Adipocyte (in vitro differentiated cells): ENCODE measurements around the gene CACNG3.

Experiments
- DNase-seq: peaks from one replicate; pipeline ENCODE4 v3.0.0-alpha.2; 2015; ENCODE audit warnings: low read depth
- H3K27me3 ChIP-seq: replicated peaks from 2 replicates; pipeline ENCODE4 v1.7.0; 2013; ENCODE audit warnings: mild to moderate bottlenecking, low read length, moderate library complexity; ENCODE audit not compliant: control insufficient read depth, insufficient read depth
- H3K36me3 ChIP-seq: 2 replicates; pipeline ENCODE4 v1.7.0; 2013; ENCODE audit warnings: low read length, mild to moderate bottlenecking, moderate library complexity; ENCODE audit not compliant: control insufficient read depth, insufficient read depth, severe bottlenecking
- H3K4me1 ChIP-seq: 2 replicates; pipeline ENCODE4 v1.7.0; 2013; ENCODE audit warnings: mild to moderate bottlenecking, low read length, moderate library complexity; ENCODE audit not compliant: control insufficient read depth, insufficient read depth
- H3K4me3 ChIP-seq: 2 replicates; pipeline ENCODE4 v1.7.0; 2013; ENCODE audit warnings: mild to moderate bottlenecking, low read length, moderate library complexity
- H3K9ac ChIP-seq: 2 replicates; pipeline ENCODE4 v1.7.0; 2013; ENCODE audit warnings: mild to moderate bottlenecking, low read length, moderate library complexity
- H3K9me3 ChIP-seq: 2 replicates; pipeline ENCODE4 v1.7.0; 2013; ENCODE audit warnings: mild to moderate bottlenecking, low read length, moderate library complexity; ENCODE audit not compliant: control insufficient read depth

The CACNG3 gene

GRCh38 chr16:24358117-24358516 is 102.0 kb downstream of the CACNG3 start:
- Histone ChIP-seq H3K9ac (no peak overlapping the region), H3K27me3 (no peaks in the 10 kb centered on the region), H3K4me3 (no peak overlapping the region), H3K4me1 (no peaks in the 10 kb centered on the region), H3K36me3 (no peaks in the 10 kb centered on the region), H3K9me3 (no peaks in the 10 kb centered on the region)
- no peak for DNase-seq

GRCh38 chr16:24359490-24359889 is 103.4 kb downstream of the CACNG3 start:
- no peaks in the 10 kb centered on the region for H3K4me1 ChIP-seq
- H3K9ac ChIP-seq, result no peak overlapping the region
- no peaks in the 10 kb centered on the region for H3K9me3 ChIP-seq
- H3K4me3 ChIP-seq, result no peak overlapping the region
- H3K27me3 ChIP-seq, result no peaks in the 10 kb centered on the region
- no peak for DNase-seq
- no peaks in the 10 kb centered on the region for H3K36me3 ChIP-seq

- no peak overlapping the region for H3K9ac ChIP-seq
- no peaks in the 10 kb centered on the region for H3K9me3 ChIP-seq
- no peaks in the 10 kb centered on the region for H3K27me3 ChIP-seq
- DNase-seq, result no peak
- no peak overlapping the region for H3K4me3 ChIP-seq
- H3K36me3 ChIP-seq, result no peaks in the 10 kb centered on the region
- H3K4me1 ChIP-seq, result no peaks in the 10 kb centered on the region
Measured at GRCh38 chr16:24360936-24361335, 104.8 kb downstream of the CACNG3 start.

GRCh38 chr16:24364596-24364995 is 108.5 kb downstream of the CACNG3 start:
- Histone ChIP-seq H3K4me3 (no peak overlapping the region), H3K9ac (no peak overlapping the region), H3K9me3 (no peaks in the 10 kb centered on the region), H3K36me3 (no peaks in the 10 kb centered on the region), H3K27me3 (no peaks in the 10 kb centered on the region), H3K4me1 (no peaks in the 10 kb centered on the region)
- DNase-seq, result no peak

- no peaks in the 10 kb centered on the region for H3K36me3 ChIP-seq
- peaks cover 9% of the 10 kb centered on the region for H3K9me3 ChIP-seq
- H3K4me1 ChIP-seq, result no peaks in the 10 kb centered on the region
- H3K27me3 ChIP-seq, result no peaks in the 10 kb centered on the region
- H3K9ac ChIP-seq, result no peak overlapping the region
- DNase-seq, result no peak
- no peak overlapping the region for H3K4me3 ChIP-seq
Measured at GRCh38 chr16:24367186-24367710, 111.1 kb downstream of the CACNG3 start.

GRCh38 chr16:24372824-24373223 is 116.7 kb downstream of the CACNG3 start:
- Histone ChIP-seq H3K4me3 (no peak overlapping the region), H3K9ac (no peak overlapping the region), H3K9me3 (peaks cover 9% of the 10 kb centered on the region), H3K4me1 (no peaks in the 10 kb centered on the region), H3K27me3 (no peaks in the 10 kb centered on the region), H3K36me3 (no peaks in the 10 kb centered on the region)
- DNase-seq, result no peak

- no peaks in the 10 kb centered on the region for H3K4me1 ChIP-seq
- no peak overlapping the region for H3K4me3 ChIP-seq
- H3K9ac ChIP-seq, result no peak overlapping the region
- no peaks in the 10 kb centered on the region for H3K27me3 ChIP-seq
- H3K9me3 ChIP-seq, result peaks cover 26% of the 10 kb centered on the region
- no peak for DNase-seq
- no peaks in the 10 kb centered on the region for H3K36me3 ChIP-seq
Measured at GRCh38 chr16:24378999-24379398, 122.9 kb downstream of the CACNG3 start.

GRCh38 chr16:24381470-24382118 is 125.5 kb downstream of the CACNG3 start:
- no peak for DNase-seq
- no peak overlapping the region for H3K9ac ChIP-seq
- peaks cover 26% of the 10 kb centered on the region for H3K9me3 ChIP-seq
- H3K27me3 ChIP-seq, result no peaks in the 10 kb centered on the region
- H3K36me3 ChIP-seq, result no peaks in the 10 kb centered on the region
- no peak overlapping the region for H3K4me3 ChIP-seq
- no peaks in the 10 kb centered on the region for H3K4me1 ChIP-seq

- Histone ChIP-seq H3K9me3 (peaks cover 26% of the 10 kb centered on the region), H3K27me3 (no peaks in the 10 kb centered on the region), H3K4me1 (no peaks in the 10 kb centered on the region), H3K36me3 (no peaks in the 10 kb centered on the region), H3K4me3 (no peak overlapping the region), H3K9ac (no peak overlapping the region)
- DNase-seq, result no peak
Measured at GRCh38 chr16:24382762-24383407, 126.8 kb downstream of the CACNG3 start.

GRCh38 chr16:24394341-24394740 is 138.2 kb downstream of the CACNG3 start:
- Histone ChIP-seq H3K4me1 (no peaks in the 10 kb centered on the region), H3K9ac (no peak overlapping the region), H3K9me3 (no peaks in the 10 kb centered on the region), H3K27me3 (no peaks in the 10 kb centered on the region), H3K4me3 (no peak overlapping the region), H3K36me3 (no peaks in the 10 kb centered on the region)
- no peak for DNase-seq

GRCh38 chr16:24396350-24397271 is 140.5 kb downstream of the CACNG3 start:
- no peak for DNase-seq
- Histone ChIP-seq H3K9ac (no peak overlapping the region), H3K36me3 (no peaks in the 10 kb centered on the region), H3K4me3 (no peak overlapping the region), H3K4me1 (no peaks in the 10 kb centered on the region), H3K27me3 (no peaks in the 10 kb centered on the region), H3K9me3 (peaks cover 4% of the 10 kb centered on the region)
